ENCODE data around the gene APOBEC3G. TPM values are rescaled to one million over a fixed set of nuclear protein-coding genes. Genes with fewer than 3 reads are reported as not detected.

Gene APOBEC3G
- total RNA-seq, 1 donor from 2014 or later, result 4.2 TPM

DNA sequence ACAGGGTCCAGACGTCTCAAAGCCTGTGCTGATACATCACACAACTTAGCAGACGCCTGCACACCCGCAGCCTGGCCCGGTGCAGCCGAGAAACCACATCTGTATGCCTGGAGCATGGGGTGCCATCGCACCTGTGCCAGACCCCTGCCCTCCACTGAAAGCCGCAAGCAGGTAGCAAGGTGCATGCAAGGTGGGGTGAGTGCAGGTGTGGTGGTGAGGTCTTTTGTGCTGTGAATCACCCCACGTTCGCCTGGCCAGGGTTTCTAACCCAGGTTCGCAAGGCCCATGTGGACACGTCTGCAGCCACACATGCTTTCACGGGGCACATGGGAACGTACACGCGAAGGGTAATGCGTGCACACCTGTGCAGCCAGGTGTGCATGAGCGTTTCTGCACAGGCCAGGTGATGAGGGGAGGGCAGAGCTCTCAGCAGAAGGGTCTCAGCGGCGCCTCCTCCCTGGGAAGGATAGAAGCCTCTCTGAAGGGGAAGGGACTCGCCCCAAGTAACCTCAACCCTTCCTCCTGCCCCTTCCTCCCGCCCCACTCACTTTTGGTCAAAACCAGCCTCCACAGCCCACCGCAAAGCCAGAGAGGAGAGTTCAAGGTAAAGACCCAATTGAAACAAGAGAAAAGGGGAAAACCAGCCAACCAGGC is 55.9 kb downstream of the APOBEC3G start:
- no peaks in the 10 kb centered on the region for H3K9me3 ChIP-seq (replicated peaks)
- no peak overlapping the region for H3K4me3 ChIP-seq
- H3K36me3 ChIP-seq, result peaks cover 23% of the 10 kb centered on the region
- TF ChIP-seq, protein P1, sequence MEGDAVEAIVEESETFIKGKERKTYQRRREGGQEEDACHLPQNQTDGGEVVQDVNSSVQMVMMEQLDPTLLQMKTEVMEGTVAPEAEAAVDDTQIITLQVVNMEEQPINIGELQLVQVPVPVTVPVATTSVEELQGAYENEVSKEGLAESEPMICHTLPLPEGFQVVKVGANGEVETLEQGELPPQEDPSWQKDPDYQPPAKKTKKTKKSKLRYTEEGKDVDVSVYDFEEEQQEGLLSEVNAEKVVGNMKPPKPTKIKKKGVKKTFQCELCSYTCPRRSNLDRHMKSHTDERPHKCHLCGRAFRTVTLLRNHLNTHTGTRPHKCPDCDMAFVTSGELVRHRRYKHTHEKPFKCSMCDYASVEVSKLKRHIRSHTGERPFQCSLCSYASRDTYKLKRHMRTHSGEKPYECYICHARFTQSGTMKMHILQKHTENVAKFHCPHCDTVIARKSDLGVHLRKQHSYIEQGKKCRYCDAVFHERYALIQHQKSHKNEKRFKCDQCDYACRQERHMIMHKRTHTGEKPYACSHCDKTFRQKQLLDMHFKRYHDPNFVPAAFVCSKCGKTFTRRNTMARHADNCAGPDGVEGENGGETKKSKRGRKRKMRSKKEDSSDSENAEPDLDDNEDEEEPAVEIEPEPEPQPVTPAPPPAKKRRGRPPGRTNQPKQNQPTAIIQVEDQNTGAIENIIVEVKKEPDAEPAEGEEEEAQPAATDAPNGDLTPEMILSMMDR (IDR thresholded peaks at IDR 0.05; ENCODE audit: borderline replicate concordance), result no peak
- peaks cover 33% of the 10 kb centered on the region for H3K4me1 ChIP-seq
- intact Hi-C loops (cut with micrococcal nuclease), result no loop called here
- no peak for DNase-seq
- H3K27ac ChIP-seq (replicated peaks), result no peak overlapping the region
- no peaks in the 10 kb centered on the region for H3K27me3 ChIP-seq (ENCODE audit: low read depth)

DNA sequence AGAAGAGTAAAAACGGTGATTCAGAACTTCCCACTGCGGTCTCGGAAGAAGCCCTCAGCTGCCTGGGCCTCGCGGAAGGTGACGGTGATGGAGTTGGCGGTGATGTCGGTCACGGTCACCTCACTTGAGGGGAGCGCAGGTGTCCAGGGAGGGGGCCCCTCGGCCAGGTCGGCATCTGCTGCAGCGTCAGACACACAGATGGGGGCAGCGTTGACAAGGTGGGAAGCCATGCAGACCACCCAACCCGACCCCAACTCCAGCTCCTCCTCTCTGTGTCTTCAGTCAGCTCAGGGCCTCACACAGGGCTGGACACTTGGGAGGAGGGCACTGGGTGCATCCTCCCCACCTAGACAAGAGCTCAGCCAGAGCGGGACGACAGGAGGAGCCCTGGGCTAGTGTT is 56.8 kb downstream of the APOBEC3G start:
- Histone ChIP-seq H3K4me3 (no peak overlapping the region), H3K4me1 (peaks cover 33% of the 10 kb centered on the region), H3K9me3 (replicated peaks) (no peaks in the 10 kb centered on the region), H3K36me3 (peaks cover 28% of the 10 kb centered on the region), H3K27me3 (ENCODE audit: low read depth) (no peaks in the 10 kb centered on the region), H3K27ac (replicated peaks) (no peak overlapping the region)
- TF ChIP-seq, protein P1 (IDR thresholded peaks at IDR 0.05; ENCODE audit: borderline replicate concordance), result no peak
- DNase-seq, result no peak
- intact Hi-C loops (cut with micrococcal nuclease), result no loop called here

DNA sequence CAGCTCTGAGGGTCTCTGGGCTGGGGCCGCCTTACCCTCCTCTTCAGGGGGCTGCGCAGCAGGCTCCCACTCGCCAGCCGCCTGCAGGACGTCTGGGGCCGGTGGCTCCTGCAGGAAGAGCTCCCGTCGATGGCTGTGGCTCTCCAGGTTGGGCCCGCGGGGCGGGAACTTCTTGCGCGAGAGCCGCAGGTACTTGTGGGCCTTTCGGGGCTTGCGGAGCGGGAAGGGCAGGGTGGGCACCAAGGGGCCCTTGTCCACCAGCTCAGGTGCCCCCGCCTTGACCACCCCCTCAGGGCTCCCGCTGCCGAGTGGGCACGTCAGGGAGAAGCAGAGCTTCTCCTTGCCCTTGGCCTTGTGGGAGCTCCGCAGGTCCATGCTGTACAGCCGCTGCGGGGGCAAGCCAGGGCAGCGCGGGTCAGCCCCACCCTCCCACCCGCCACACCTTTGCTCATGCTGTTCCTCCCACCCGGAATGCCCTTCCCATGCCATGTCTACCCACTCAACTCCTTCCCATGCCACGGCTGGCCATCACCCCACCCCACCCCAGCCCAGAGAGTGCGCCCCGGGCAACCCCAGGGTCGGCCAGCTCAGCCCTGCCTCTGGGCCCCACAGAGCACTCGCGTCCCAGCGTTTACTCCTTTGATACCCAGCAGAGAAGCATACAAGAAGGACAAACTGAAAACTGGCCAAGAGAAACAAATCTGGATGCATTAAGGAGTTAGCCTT is 57.5 kb downstream of the APOBEC3G start:
- H3K4me1 ChIP-seq, result peaks cover 33% of the 10 kb centered on the region
- H3K36me3 ChIP-seq, result peaks cover 28% of the 10 kb centered on the region
- H3K27ac ChIP-seq (replicated peaks), result no peak overlapping the region
- H3K27me3 ChIP-seq (ENCODE audit: low read depth), result no peaks in the 10 kb centered on the region
- no peaks in the 10 kb centered on the region for H3K9me3 ChIP-seq (replicated peaks)
- TF ChIP-seq, protein P1 (IDR thresholded peaks at IDR 0.05; ENCODE audit: borderline replicate concordance), result no peak
- DNase-seq, result no peak
- no peak overlapping the region for H3K4me3 ChIP-seq
- intact Hi-C loops (cut with micrococcal nuclease), result no loop called here

DNA sequence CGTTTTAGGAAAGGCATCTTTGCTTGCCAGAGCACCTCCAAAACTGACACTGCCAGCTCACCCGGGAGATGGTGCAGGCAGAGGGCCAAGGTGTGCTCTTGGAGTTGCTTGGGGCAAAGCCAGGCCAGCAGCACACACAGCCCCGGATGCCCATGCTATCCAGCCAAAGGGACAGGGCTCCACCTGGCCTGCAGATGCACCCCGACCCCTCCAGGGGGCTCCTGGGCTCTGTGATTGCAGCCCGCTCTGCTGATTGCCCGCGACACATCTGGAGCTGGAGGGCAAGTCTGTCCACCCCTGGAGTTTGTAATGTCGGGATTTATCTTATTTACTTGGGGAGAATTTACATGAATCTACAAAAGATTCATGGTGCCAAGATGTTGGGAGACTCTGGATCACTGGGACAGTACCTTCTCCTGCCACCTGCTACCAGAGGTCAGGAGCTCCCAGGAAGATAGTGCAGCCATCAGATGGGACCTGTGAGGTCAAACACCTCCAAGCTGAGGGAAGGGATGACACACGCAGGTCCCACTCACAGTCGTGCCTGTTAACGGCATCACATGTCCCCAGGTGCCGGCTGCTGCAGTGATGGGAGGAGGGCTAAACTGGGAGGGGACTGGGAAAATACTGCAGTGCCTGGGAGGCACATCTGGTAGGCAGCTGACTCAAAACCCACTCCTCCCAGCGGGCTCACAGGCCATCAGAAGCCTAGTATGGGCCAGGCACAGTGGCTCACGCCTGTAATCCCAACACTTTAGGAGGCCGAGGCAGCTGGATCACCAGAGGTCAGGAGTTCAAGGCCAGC is 58.2 kb downstream of the APOBEC3G start:
- Histone ChIP-seq H3K27ac (replicated peaks) (no peak overlapping the region), H3K27me3 (ENCODE audit: low read depth) (no peaks in the 10 kb centered on the region), H3K4me3 (no peak overlapping the region), H3K36me3 (peaks cover 28% of the 10 kb centered on the region), H3K9me3 (replicated peaks) (no peaks in the 10 kb centered on the region), H3K4me1 (peaks cover 37% of the 10 kb centered on the region)
- TF ChIP-seq, protein P1 (IDR thresholded peaks at IDR 0.05; ENCODE audit: borderline replicate concordance), result peak; percentile 65
- intact Hi-C loops (cut with micrococcal nuclease), result no loop called here
- peak; percentile 56 for DNase-seq

DNA sequence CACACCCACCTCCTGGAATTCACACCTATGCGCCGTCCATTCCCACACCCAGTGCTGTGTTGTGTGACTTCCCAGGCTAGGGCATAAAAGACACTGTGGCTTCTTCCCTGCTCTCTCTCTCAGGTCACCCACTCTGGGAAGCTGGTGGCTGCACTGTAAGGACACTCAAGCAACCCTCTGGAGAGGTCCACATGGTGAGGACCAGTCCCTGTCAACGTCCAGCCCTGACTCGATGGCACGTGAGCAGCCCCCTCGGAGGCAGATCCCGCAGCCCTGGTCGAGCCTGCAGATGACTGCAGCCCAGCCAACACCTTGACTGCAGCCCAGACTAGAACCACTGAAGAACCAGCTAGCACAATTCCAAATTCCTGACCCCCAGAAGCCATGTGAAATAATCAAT is 59.2 kb downstream of the APOBEC3G start:
- H3K36me3 ChIP-seq, result peaks cover 28% of the 10 kb centered on the region
- H3K4me1 ChIP-seq, result peaks cover 35% of the 10 kb centered on the region
- H3K27ac ChIP-seq (replicated peaks), result no peak overlapping the region
- no peaks in the 10 kb centered on the region for H3K9me3 ChIP-seq (replicated peaks)
- no peak overlapping the region for H3K4me3 ChIP-seq
- no peaks in the 10 kb centered on the region for H3K27me3 ChIP-seq (ENCODE audit: low read depth)
- no peak for DNase-seq
- TF ChIP-seq, protein P1 (IDR thresholded peaks at IDR 0.05; ENCODE audit: borderline replicate concordance), result no peak
- intact Hi-C loops (cut with micrococcal nuclease), result no loop called here

Other genes starting within 250 kb of the APOBEC3G start
- gene NPTXR, start 233.2 kb upstream of the APOBEC3G start, total RNA-seq, result 23.3 TPM
- 32.9 TPM for gene CBX6, start 205.1 kb upstream of the APOBEC3G start, total RNA-seq
- 0.41 TPM for gene APOBEC3A, start 119.7 kb upstream of the APOBEC3G start, total RNA-seq
- 0.52 TPM for gene APOBEC3B, start 94.9 kb upstream of the APOBEC3G start, total RNA-seq
- 25.1 TPM for gene APOBEC3C, start 63.0 kb upstream of the APOBEC3G start, total RNA-seq
- 0.96 TPM for gene APOBEC3D, start 56.1 kb upstream of the APOBEC3G start, total RNA-seq
- gene APOBEC3F, start 36.4 kb upstream of the APOBEC3G start, total RNA-seq, result 4.8 TPM
- 0.41 TPM for gene APOBEC3H, start 20.0 kb downstream of the APOBEC3G start, total RNA-seq
- gene CBX7, start 75.4 kb downstream of the APOBEC3G start, total RNA-seq, result 85.4 TPM
- 17.2 TPM for gene PDGFB, start 167.7 kb downstream of the APOBEC3G start, total RNA-seq
- gene RPL3, start 242.3 kb downstream of the APOBEC3G start, total RNA-seq, result 325 TPM